SW480 (cell line): Measurements from ENCODE around the gene IFRD1.
A peak's percentile ranks its signal among the peaks of the same experiment; 100 is the strongest.

ENCODE experiments used
- DNase-seq: peaks from one replicate; pipeline ENCODE4 v3.0.0-alpha.2; 2016; ENCODE audit warnings: low spot score

IFRD1 gene

DNA sequence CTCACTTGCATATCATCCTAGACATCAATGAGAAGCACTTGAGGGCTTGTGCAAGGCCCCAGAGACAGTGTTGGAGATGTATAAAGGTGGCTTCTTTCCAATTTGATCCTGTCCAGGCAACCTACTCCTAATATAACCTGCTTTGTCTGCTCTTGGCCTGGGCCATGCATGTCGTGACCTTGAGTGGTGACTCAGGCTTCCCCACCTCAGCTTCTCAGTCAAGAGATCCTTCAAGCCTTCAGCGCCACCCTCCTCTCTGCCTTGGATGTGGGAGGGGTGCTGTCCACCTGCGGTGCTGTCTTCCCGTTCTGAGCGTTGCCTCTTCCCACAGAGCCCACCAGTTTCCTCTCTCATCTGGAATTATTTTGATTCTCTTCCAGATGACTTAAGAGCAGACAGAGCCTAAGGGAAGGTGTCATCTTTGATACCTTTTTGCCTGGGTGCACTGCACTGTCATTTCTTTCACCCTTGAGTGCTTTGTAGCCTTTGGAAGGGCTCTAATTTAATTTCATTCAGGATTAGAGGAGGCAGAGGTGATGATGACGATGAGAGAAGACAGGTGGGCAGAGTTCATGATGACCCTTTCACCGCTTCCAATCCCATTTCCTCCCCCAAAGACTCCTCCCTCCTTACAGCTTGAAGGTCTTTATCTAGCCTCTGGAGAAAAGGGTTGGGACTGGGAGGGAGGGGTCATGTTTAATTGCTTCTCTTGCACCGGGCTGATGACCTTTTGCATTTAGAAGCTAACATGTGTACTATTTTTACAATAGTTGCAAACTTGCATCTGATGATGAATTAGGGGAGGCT is 37.4 kb downstream of the IFRD1 start:
- no peak for DNase-seq

GRCh38 chr7:112488264-112488552 is 37.9 kb downstream of the IFRD1 start:
- no peak for DNase-seq

DNA sequence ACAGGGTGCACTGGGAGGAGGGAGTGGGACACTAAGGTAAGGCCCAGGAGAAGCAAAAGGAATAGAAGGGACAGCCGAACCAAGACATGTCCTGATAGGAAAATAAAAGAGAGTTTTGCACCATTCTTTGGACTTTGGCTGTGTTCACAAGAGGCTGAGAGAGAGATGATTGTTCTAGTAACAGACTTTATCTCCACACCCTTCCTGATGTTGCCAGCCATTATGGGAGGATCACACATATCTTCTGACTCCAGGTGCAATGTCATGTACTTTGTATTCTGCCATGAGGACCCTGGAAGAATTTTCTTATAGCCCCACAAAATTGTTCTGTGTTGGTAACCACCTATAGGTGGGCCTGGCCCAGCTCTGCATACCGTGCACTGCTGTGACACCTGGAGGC is 41.9 kb downstream of the IFRD1 start:
- DNase-seq, result no peak

GRCh38 chr7:112494656-112495055 is 44.4 kb downstream of the IFRD1 start:
- DNase-seq, result no peak

- DNase-seq, result no peak
Measured at GRCh38 chr7:112495156-112495788, 45.0 kb downstream of the IFRD1 start.

- DNase-seq, result peak; percentile 77
Measured at GRCh38 chr7:112495810-112496462, 45.7 kb downstream of the IFRD1 start.

GRCh38 chr7:112497481-112497880 is 47.2 kb downstream of the IFRD1 start:
- no peak for DNase-seq

DNA sequence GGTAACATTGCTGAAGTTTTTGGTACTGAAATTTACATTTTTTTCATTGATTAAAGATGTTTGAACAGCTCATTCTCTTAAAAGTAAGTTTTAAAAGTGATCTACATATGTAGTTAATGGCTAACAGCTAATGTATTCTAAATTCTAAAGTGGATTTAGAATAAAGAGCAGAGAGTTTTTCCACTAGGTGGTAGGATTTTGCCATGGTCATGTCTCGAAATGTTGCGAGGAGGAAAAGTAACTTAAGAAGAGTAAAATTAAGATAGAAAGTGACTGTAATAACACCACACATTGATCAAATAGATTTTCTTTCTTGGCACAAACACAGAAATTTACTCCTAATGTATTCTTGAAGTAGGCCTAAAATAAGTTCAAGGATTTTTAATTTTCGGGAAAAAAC is 50.4 kb downstream of the IFRD1 start:
- no peak for DNase-seq

DNA sequence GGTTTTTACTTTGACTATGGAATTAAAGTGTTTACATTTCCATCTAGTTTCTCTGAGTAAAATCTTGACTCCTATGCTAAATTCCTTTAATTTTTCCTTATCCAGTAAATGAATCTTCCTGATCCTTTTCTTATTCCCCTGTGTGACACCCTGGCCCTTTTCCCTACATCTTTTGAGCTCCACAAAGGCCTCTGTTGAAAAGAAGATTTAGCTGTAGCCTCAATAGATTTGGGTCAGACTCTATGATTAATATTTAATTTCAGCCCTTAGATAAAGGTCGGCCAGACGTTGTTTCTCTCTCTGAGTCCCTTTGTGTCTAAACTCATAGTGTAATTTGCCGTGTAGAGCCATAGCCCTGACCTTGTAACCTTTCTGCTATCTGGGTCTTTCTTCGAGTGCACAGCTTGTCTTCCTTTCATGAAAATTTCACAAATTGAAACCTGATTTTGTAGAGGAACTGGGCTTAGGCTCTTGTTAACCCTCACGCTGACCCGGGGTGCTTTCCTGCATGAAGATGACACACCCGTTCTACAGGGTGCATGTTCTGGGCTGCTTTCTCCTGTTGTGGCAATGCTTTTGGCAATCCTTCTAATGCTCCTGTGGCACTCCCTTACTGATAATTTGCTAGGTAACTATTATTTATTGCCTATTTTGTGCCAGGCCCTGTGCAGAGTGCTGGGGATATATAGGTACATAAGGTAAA is 51.7 kb downstream of the IFRD1 start:
- DNase-seq, result no peak

- DNase-seq, result no peak
Measured at GRCh38 chr7:112502700-112503099, 52.4 kb downstream of the IFRD1 start.

- no peak for DNase-seq
Measured at GRCh38 chr7:112503361-112503972, 53.2 kb downstream of the IFRD1 start.

DNA sequence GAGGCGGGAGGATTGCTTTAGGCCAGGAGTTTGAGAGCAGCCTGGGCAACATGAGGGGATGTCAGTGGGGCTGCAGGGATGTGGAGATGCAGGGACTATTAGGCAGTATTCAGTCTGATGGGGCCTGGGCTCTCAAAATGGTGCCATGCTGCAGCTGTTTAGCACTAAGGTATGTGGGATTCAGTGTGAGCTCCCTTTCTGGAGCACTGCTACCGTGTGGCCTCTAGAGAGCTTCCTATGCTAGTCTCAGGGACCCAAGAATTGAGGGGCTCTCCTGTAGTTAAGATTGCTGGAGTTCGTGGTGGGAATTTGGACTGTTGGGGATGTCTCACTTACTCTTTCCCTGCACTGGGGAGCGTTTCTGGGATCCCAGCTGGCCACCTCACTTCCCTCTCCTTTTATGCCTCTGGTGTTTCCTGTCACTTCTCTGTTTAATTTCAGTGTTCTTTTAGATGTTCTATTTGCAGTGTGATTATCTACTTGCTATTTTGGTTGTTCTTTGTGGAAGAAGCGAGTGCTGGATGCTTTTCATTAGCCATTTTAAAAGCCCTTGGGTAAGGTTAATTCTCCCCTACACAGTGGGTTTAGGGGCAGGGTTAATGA is 53.9 kb downstream of the IFRD1 start:
- no peak for DNase-seq

GRCh38 chr7:112505495-112505894 is 55.2 kb downstream of the IFRD1 start:
- no peak for DNase-seq

DNA sequence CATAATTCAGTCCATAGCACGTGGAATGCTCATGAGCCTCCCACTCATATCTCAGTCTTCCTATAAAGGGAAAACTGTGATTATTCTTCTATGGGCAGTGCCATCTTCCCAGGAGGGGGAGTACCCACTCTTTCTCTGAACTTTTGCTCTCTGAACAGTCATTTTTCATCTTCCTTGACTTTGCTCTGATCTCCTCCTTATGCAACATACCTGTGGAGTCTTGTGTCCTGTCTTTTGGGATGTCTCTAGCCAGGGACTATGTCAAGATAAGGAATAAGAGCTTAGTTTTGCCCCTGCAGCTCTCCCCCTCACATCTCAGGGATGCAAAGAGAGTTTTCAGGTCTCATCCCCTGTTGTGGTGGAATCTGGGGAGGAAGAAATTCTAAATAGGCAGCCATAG is 58.1 kb downstream of the IFRD1 start:
- DNase-seq, result no peak

DNA sequence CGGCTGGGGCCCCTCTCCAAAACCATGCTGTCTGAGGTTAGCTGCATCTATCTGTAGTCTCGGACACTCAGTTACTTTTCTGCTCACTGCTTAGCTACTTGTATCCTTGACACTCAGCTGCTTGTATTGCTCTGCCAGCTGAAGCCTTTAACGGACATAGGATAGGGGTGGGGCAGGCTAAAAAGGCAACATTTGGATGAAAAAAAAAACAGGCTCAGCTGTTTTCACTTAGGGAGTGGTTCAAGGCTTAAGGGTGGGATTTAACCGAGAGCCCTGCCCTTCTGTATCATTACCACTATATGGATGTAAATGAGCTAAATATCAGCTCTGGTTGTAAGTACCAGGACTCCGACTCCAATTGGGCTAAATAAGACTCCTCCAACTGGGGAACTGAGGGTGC is 59.1 kb downstream of the IFRD1 start:
- no peak for DNase-seq

DNA sequence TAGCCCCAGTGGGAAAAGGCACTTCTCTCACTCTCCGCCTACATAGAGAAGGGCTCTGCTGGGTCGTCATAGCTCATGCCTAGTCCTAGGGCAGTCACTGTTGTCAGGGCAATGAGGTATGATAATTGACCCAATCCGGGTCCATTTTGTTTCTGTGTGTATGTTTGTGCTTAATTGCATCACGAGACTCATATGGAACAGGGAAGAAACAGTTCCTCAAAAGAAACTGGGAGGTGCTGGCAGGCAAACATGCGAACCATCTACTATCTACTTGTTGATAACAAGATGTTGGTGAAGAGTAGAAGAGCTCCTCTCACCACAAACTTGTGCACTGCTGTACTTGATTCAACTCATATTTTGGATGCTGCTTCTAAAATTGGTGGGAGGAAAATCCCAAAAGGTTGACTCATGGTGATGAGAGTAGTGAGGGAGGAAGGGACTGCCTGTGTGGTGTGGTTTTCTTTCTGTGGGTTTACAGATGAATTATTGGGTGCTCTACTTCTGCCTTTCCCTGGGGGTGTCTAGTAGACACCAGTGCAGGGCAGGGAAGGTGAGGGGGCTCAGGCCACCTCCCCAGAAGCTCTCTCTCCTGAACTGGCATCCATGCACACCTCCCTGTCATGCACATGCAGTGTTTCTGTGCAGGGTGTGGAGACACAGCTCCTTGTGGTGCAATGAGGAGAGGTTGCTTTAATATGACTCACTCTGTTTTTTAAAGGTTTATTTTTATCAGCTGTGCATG is 59.9 kb downstream of the IFRD1 start:
- peak; percentile 16 for DNase-seq

DNA sequence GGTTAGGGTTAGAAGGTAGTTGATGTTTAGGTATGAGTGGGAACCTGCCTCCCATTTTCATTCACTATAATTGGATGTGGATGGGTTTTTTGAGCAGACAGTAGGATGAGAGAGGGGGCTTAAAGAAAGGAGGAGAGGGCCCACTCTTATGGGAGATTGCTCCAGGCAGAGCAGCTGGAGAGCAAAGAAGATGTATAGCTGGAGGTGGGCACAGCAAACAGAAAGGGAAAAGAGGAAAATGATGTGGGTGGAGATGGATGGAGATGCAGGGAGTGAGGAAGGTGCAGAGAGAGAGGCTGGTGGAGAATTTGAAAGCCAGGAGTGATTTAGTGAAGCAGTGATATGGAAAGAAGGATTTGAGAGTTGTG is 60.5 kb downstream of the IFRD1 start:
- no peak for DNase-seq

DNA sequence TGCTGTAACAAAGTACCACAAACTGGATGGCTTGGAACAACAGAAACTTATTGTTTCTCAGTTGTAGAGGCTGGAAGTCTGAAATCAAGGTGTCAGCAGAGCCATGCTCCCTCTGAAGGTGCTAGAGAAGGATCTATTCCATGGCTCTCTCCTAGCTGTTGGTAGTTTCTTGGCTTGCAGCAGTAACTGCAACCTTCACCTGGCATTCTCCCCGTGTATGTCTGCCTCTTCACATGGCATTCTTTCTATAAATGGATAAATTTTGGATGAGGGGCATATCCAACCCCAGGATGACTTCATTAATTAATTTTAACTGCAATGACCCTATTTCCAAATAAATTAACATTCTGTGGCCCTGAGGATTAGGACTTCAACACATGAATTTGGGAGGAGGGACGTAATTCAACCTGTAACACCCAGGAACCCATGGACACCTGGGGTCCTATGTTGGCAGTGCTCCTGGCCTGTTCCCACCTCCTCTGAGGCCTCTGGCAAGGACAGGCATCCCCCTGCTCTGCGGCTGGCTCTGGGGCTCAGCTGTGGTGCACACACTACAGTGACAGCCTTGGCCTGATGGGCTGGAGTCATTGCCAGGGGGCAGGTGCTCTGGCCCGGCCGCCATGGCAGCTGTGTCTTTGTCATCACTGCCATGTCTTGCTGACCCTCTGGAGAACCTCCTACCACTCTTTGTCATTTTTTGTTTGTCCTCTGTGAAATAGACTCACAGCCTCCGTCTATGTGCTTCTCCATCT is 61.4 kb downstream of the IFRD1 start:
- DNase-seq, result no peak

GRCh38 chr7:112512451-112513210 is 62.4 kb downstream of the IFRD1 start:
- DNase-seq, result no peak

GRCh38 chr7:112515989-112516388 is 65.7 kb downstream of the IFRD1 start:
- DNase-seq, result no peak
